Lung (tissue), 12 donors: Measurements from ENCODE around the gene TSR1. TPM values are rescaled to one million over a fixed set of nuclear protein-coding genes. Genes with fewer than 3 reads are reported as not detected.

ENCODE experiments used
- ATAC-seq: fragments of 200-7000 bp; cut with Tn5 transposase; one replicate; pipeline ENCODE4 v1.9.1; 2020; ENCODE audit warnings: moderate number of reproducible peaks; ENCODE audit not compliant: insufficient read depth, low FRiP score
- DNase-seq, 3 donors: peaks; one replicate each; pipeline ENCODE4 v3.0.0-alpha.2; 2013 to 2017
- H3K27ac ChIP-seq, 2 donors: one replicate each; pipeline ENCODE4 v1.5.1; 2013; ENCODE audit warnings: mild to moderate bottlenecking in 2 of 2, moderate library complexity in 2 of 2, control low read depth in 1 of 2, inconsistent platforms in 1 of 2, low read depth in 1 of 2, low read length in 1 of 2
- H3K27me3 ChIP-seq, 3 donors: one replicate each; pipeline ENCODE4 v1.5.1; 2013; ENCODE audit warnings: low read length in 2 of 3; ENCODE audit not compliant: control insufficient read depth in 3 of 3, insufficient read depth in 3 of 3
- H3K36me3 ChIP-seq, 4 donors: one replicate each; pipeline ENCODE4 v1.5.1; 2013; ENCODE audit warnings: low read length in 4 of 4, mild to moderate bottlenecking in 1 of 4, moderate library complexity in 1 of 4; ENCODE audit not compliant: control insufficient read depth in 4 of 4, insufficient read depth in 4 of 4
- H3K4me1 ChIP-seq, 5 donors: one replicate each; pipeline ENCODE4 v1.5.1; 2013; ENCODE audit warnings: low read length in 5 of 5, mild to moderate bottlenecking in 2 of 5, moderate library complexity in 1 of 5; ENCODE audit not compliant: control insufficient read depth in 5 of 5, insufficient read depth in 5 of 5
- H3K4me3 ChIP-seq: one replicate; pipeline ENCODE4 v1.5.1; 2013; ENCODE audit warnings: mild to moderate bottlenecking, control low read depth, moderate library complexity
- H3K9ac ChIP-seq, 2 donors: one replicate each; pipeline ENCODE4 v1.5.1; 2013; ENCODE audit warnings: low read length in 2 of 2, control low read depth in 1 of 2; ENCODE audit not compliant: insufficient read depth in 1 of 2
- H3K9me3 ChIP-seq, 4 donors: one replicate each; pipeline ENCODE4 v1.5.1; 2013; ENCODE audit warnings: low read length in 3 of 4, mild to moderate bottlenecking in 1 of 4, moderate library complexity in 1 of 4; ENCODE audit not compliant: control insufficient read depth in 4 of 4, insufficient read depth in 3 of 4
- WGBS, 2 donors: extraction: QIAGEN DNeasy Blood & Tissue Kit; methylation state at CpG; one replicate each; pipeline ENCODE4 v1.1.7; 2013; 5-methylcytosine and 5-hydroxymethylcytosine counted together
- polyA plus RNA-seq, 2 donors: library from polyadenylated mRNA; stranded (reverse); fragments of 200-250 nt; gene quantifications; one replicate each; pipeline ENCODE4 v1.2.1, GENCODE V29; 2013
- total RNA-seq, 2 donors: library from RNA; depleted of rRNA in 1 of 2; stranded (reverse); fragments of >200 nt in 1 of 2; gene quantifications; one replicate each; pipeline ENCODE4 v1.2.1, GENCODE V29; 2014 to 2021
- TF ChIP-seq, protein P1 (sequence below): IDR thresholded peaks from 2 replicates; pipeline ENCODE4 v1.5.1; 2012; ENCODE audit warnings: mild to moderate bottlenecking; ENCODE audit errors: control extremely low read depth, extremely low read depth
- donor health status: control.
- donor health status: control.
- donor health status: Bipolar disorder and iron deficiency.
- donor health status: healthy.
- donor health status: DM: yes; HTN: yes; CAD: no.

Gene TSR1
- total and polyA plus RNA-seq, 4 donors, result 11.8 to 24.1 (median 19.4) TPM

DNA sequence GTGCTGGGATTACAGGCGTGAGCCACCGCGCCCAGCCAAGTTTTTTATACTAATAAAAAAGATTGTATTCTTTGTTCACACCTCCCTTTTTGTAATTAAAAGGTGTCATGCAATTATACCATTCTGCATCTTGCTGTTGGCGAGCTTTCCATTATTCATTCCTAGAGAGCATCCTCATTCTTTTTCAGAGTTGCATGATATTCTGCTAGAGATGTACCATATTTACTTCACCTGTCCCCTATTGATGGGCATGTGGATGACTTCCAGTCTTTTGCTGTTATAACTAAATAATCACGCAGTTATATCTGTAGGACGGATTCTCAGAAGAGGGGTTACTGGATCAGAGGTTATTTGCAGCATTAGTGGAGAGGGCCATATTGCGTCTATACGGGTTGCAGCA is 18.1 kb upstream of the TSR1 start:
- no peaks in the 10 kb centered on the region for H3K9me3 ChIP-seq
- no peak overlapping the region for H3K27ac ChIP-seq
- no peaks in the 10 kb centered on the region for H3K4me1 ChIP-seq
- H3K9ac ChIP-seq, result no peak overlapping the region
- no peak overlapping the region for H3K4me3 ChIP-seq
- no peaks in the 10 kb centered on the region for H3K36me3 ChIP-seq
- TF ChIP-seq, protein P1, sequence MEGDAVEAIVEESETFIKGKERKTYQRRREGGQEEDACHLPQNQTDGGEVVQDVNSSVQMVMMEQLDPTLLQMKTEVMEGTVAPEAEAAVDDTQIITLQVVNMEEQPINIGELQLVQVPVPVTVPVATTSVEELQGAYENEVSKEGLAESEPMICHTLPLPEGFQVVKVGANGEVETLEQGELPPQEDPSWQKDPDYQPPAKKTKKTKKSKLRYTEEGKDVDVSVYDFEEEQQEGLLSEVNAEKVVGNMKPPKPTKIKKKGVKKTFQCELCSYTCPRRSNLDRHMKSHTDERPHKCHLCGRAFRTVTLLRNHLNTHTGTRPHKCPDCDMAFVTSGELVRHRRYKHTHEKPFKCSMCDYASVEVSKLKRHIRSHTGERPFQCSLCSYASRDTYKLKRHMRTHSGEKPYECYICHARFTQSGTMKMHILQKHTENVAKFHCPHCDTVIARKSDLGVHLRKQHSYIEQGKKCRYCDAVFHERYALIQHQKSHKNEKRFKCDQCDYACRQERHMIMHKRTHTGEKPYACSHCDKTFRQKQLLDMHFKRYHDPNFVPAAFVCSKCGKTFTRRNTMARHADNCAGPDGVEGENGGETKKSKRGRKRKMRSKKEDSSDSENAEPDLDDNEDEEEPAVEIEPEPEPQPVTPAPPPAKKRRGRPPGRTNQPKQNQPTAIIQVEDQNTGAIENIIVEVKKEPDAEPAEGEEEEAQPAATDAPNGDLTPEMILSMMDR, result no peak
- 95 to 97% methylated on average over 8 of the region's 8 CpGs for WGBS, 2 donors
- H3K27me3 ChIP-seq, result no peaks in the 10 kb centered on the region
- ATAC-seq, result no peak
- DNase-seq, result no peak

DNA sequence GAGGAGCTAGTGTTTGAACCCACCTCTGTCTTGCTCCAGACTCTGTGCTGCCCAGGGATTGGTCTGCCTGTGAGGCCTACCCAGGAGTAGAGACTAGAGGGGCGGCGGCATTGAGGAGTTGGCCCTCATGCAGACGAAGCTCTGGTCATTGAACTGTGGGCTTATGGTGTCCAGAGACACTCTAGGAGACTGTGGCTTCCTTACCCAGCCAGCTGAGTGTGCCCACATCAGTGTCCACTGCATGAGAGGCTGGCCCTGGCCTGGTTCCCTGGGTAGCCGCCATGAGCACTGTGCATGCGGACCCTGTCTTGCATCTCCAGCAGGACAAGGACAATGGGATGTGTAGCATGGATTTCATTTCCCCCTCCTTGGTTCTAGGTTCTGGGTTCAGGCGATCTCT is 15.0 kb upstream of the TSR1 start:
- Histone ChIP-seq H3K9ac (no peak overlapping the region), H3K27me3 (no peaks in the 10 kb centered on the region), H3K36me3 (peaks cover 0 to 5% (median 0%) of the 10 kb centered on the region in 4 donors), H3K9me3 (no peaks in the 10 kb centered on the region), H3K4me3 (no peak overlapping the region), H3K27ac (no peak overlapping the region), H3K4me1 (peaks cover 0 to 6% (median 0%) of the 10 kb centered on the region in 5 donors)
- 97% methylated on average over 6 of the region's 6 CpGs for WGBS, 2 donors
- no peak for DNase-seq
- ATAC-seq, result no peak
- TF ChIP-seq, protein P1, result no peak

DNA sequence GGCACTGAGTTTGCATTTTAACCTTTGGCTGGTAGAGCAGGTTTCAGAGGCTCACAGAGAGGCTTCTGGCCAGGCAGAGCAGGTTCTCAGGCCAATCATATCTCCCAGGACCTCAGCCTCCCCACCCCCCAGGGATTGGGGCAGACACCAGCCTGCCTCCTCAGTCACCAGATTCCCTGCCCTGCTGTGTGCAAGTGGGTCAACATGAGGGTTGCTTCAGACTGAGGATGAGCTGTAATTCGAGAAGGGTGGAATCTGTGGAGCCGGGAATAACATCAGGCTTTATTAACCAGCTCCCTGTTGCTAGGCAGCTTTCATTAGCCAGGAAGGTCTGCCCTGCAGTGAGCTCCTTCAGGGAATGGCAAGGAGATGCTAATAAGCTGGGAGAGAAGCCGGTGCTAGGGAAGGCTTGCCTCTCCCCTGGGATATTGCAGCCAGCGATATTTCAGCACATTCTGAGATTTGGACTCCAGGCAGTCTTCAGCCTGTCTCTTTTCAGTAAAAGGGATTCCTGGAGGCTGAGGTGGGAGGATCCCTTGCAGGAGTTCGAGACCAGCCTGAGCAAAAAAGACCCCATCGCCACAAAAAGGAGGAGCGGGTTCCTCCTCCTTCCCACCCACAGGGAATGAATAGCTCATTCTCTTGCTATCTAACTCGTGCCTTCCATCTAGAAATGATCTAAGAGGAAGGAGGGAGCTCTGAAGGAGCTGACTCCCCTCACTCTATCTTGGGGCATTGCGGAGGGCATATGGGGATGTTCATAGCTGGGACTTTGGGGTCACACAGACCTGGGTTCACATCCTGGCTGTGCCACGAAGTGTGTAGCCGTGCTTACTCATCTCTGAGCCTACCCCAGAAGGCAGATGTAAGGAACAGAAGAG is 11.8 kb upstream of the TSR1 start:
- H3K27me3 ChIP-seq, result no peaks in the 10 kb centered on the region
- ATAC-seq, result no peak
- no peak overlapping the region for H3K4me3 ChIP-seq
- peak; percentile 28 to 53 (median 37) for DNase-seq
- H3K27ac ChIP-seq, result no peak overlapping the region
- TF ChIP-seq, protein P1, result no peak
- no peak overlapping the region for H3K9ac ChIP-seq
- peaks cover 0 to 6% (median 0%) of the 10 kb centered on the region in 5 donors for H3K4me1 ChIP-seq
- no peaks in the 10 kb centered on the region for H3K9me3 ChIP-seq
- H3K36me3 ChIP-seq, result peaks cover 0 to 7% (median 4%) of the 10 kb centered on the region in 4 donors
- 73 to 88% methylated on average over 11 of the region's 11 CpGs for WGBS, 2 donors
